HG03045 (cell line): ENCODE measurements around the gene PPM1H.
A peak's percentile ranks its signal among the peaks of the same experiment; 100 is the strongest.

Source experiments
- ATAC-seq: cut with Tn5 transposase; IDR thresholded peaks from one replicate; pipeline ENCODE4 v1.9.1; 2021; ENCODE audit warnings: mild to moderate bottlenecking, moderate library complexity; ENCODE audit not compliant: unreplicated experiment

Gene PPM1H

DNA sequence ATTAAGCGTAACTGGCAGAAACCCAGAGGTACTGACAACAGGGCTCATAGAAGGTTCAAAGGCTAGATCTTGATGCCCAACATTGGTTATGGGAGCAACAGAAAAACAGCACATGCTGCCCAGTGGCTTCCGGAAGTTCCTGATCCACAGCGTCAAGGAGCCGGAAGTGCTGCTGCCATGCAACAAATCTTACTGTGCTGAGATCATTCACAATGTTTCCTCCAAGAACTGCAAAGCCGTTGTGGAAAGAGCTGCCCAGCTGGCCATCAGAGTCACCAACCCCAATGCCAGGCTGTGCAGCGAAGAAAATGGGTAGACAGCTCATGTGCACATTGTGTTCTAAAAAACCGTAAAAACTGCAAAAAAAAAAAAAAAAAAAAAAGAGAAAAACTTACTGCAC lies 276.0 kb downstream of the PPM1H start:
- no peak for ATAC-seq

DNA sequence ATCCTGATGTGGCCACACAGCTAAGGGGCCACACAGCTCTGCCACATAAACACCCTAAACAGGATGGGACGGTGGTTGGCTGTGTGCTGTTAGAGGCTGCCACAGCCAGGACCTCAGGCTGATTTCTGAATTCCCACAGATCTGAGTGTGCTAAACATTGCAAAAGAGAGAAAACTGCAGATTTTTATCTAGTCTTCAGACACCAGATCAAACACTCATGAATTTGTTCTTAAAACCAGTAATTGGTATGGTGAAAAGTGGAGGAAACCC lies 277.7 kb downstream of the PPM1H start:
- no peak for ATAC-seq

- no peak for ATAC-seq
Observed at GRCh38 chr12:62656591-62657362, 278.2 kb downstream of the PPM1H start.

- no peak for ATAC-seq
Observed at GRCh38 chr12:62655666-62656151, 279.2 kb downstream of the PPM1H start.

DNA sequence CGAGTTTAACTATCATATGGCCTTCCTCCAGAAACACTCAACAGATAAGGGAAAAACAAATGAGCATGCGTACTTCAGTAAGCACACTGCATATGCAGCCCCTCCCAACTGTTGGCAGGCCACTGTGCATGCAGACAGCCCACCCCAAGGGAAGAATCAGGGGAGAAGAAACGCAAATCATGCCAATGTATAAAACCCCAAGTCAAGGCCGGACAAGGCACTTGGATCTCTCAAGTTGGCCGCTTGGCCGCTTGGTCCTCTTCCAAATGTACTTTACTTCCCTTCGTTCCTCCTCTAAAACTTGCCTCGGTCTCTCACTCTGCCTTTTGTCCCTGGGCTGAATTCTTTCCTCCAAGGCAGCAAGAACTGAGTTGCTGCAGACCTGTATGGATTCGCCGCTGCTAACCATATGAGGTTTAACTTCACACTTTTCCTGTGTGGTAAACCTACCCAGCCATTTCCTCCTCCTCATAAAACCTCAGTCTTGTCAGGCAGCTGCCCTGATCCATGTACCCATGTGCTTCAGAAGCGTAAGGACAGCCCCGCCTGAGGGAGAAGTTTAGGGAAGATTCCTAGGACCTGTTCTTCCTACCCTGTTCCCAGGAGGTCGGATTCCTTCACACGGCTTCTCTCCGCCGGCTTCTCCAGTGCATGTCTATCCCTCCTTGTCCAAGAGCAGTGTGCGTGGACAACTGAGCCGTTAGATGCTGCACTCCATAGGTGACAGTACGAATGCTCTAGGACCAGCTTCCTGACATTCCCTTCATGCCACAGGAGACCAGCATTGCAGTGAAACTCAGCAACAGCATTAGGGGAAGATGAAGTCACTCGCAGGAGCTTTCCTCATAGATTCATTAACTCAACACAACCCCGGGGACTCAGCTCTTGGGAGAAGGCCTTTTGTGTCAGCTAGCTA lies 280.4 kb downstream of the PPM1H start:
- ATAC-seq: no peak

DNA sequence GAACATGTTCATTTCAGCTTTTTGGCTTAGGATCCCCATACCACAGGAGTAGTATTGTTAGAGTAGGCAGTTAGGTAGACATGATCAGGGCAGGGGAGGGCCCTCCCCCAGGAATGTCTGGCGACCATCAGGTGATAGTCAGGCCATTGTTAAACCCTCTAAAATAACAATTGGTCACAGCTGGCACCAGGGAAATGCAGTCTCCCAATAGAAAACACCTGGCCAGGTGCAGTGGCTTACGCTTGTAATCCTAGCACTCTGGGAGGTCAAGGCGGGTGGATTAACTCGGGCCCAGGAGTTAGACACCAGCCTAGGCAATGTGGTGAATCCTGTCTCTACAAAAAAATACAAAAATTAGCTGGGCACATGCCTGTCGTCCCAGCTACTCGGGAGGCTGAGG lies 281.2 kb downstream of the PPM1H start:
- ATAC-seq: no peak

DNA sequence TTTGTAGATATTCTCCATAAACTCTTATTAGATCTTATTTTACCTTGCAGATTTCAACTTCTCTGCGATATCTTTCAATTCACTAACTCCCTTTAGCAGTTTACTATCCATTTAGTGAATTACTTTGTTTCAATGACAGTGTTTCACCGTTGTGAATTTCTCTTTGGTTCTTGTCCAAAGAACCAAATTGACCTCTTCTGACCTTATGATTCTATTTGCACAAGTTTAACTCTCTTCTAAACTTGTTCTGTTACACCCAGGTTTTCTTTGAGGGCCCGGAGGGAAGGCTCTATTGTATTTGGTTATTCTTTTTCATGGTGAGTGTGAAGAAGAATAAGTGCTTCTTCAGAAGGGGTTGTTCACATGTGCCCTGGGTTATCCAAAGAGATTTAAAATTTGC lies 281.6 kb downstream of the PPM1H start:
- no peak for ATAC-seq

DNA sequence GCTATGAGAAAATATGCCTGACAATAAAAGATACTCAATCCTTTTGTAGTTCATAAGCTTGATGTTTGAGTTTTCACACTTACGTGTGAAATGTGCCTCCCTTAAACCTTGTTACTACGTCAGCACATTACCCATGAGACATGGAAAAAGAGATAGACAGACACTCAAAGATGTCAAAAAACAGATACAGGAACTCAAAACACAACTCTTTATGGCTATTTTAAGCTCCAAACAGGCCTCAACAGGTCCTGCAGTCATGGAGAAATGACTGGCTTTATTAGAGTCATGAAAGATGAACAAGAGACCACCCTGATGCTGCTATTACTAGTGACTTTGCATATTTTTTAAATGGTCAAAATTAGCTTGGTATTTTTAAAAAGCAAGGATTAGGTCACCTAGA lies 283.8 kb downstream of the PPM1H start:
- no peak for ATAC-seq

DNA sequence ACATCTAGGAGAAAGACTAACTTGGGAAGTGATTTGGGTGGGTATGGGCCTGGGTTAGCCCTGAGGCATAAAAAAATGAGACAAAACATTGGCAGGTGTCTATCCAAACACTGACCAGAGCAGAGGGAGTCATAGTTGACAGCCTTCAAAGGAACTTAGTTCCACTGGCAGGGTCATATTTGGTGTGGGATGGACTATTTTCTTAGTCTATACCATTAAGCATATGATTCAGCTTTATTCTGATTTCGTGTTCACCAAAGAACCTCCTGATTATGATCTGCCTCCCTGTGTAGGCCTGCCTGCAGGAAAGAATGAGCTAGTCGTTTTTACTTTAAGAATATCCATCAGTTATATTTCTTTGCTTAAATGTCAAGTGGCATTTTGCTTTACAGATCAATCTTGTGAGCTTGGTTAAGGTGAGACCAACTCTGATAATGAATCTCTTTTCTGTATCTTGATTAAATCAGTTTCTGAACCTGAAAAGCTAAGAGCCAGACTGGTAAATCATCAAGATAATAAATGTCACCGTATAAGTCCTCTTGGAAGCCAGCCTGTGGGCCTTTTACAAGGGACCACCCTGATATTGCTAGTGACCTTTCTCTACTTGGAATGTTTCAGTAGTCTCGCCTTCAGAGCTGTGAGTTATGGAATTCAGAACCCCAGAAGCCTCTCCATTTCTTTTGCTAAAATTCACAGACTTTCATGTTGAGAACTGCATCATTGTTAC lies 285.4 kb downstream of the PPM1H start:
- no peak for ATAC-seq

DNA sequence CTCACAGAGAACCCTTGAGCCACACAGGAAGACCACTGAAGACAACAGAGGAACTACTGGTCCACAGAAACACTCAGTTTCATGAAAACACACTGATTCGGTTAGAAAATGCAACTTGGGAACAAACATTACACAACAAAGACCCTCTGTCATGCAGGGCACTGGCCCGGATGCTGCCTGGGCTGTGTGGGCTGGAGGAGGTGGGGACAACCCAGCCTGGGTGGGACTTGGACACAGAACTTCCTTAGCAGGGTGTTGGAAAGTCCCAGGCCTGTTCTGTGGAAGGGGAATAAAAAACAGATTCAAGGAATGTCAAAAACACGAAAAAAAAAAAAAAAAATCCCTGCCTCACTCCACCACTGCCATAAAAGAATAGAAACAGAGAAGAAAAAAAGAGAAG lies 287.4 kb downstream of the PPM1H start:
- ATAC-seq: no peak

DNA sequence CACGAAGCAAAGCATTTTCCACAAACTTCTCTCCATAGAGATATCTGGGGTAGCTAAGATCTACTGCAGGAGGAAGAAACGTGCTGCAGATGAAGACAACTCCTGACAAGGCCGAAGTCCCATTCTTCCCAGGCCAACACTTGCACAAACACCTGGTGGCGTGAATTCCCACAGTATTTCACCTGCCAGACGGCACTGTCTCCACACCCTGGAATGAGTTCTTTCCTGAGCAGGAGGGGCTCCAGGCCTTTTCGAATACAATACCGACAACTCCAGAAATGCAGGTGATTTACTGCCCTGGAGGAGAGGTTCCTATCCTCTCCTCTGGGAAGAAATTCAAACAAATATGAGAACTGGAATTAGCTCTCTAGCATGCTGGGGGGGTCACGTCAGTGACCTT lies 288.4 kb downstream of the PPM1H start:
- ATAC-seq: no peak

DNA sequence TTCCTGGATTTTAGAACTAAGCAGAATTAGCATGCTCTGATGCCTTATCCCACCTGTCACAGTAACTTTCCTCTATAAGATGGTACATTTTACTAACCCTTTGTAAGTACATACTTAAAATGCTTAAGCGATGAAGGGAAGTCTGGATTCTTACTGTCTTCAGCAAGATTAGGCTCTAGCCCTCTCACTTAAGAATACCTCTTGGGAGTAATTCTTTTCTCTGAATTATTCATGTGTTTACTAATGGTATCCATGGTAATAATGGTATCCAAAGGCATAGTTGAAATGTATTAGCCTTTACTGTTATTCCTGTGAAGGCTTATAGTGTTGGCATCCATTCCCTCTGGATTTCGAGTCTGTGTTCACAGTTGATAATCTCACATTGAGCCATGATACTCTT lies 291.5 kb downstream of the PPM1H start:
- ATAC-seq: no peak

DNA sequence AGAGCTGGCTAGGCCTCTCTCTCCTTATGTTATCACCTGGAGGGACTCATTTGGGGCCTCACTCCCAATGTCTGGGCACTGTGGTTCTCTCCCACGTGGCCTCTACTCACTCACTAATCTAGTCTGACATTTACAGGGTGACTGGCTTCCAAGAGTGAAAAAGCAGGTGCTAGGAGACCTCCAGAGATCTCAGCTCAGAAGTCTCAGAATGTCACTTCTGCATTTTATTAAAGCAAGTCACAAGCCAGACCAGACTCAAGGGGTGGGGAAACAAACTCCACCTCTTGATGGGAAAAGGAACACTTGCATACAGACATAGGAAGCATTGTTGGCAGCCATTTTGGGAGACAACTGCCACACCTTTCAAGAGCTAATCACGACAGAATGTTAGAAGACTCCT lies 292.5 kb downstream of the PPM1H start:
- ATAC-seq: no peak

DNA sequence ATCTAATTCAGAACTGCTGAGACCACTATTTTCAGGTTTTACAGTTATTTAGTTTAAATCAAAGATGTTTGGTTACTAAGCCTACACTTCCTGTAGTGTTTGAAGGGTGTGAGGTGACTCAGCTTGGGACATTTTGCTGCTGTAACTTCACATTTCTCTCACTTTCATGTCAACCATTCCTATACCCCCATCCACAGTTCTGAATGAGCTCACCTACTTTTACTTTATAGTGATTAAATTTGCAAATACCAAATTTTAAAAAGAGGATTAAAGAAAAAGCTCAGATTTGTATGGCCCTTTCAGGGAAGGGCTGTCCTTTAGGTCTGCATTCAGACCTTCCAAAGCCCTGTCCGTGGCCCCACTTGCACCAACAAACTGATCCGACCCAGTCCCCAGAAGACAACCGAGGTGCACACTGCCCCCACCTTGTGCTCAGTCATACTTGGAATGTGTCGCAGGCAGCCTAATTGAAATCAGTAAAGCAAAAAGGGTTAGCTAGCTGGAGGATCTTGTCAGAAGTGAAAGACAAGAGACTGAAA lies 294.0 kb downstream of the PPM1H start:
- ATAC-seq: peak; percentile 76

- ATAC-seq: no peak
Observed at GRCh38 chr12:62637679-62638078, 297.3 kb downstream of the PPM1H start.

DNA sequence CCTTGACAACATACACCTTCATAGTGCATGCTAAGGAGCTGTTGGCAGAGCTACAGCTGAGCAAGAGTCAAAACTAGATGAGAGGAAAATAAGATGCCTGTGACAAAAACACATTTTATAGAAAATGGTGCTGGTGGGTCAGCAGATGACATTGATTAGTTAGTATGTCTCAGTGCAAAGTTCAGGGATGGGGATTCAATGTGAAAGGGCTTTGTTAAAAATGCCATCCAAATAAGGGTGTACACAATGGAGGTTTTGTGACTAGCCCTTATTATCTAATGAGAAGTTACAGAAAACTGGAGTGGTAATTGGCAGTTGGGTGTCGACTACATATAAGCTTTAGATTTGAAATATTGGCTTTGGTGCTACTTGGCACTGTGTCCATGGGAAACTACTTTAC lies 299.3 kb downstream of the PPM1H start:
- ATAC-seq: no peak

- peak; percentile 40 for ATAC-seq
Observed at GRCh38 chr12:62632411-62632918, 302.5 kb downstream of the PPM1H start.

GRCh38 chr12:62631471-62632410 lies 303.2 kb downstream of the PPM1H start:
- ATAC-seq: peak; percentile 59

DNA sequence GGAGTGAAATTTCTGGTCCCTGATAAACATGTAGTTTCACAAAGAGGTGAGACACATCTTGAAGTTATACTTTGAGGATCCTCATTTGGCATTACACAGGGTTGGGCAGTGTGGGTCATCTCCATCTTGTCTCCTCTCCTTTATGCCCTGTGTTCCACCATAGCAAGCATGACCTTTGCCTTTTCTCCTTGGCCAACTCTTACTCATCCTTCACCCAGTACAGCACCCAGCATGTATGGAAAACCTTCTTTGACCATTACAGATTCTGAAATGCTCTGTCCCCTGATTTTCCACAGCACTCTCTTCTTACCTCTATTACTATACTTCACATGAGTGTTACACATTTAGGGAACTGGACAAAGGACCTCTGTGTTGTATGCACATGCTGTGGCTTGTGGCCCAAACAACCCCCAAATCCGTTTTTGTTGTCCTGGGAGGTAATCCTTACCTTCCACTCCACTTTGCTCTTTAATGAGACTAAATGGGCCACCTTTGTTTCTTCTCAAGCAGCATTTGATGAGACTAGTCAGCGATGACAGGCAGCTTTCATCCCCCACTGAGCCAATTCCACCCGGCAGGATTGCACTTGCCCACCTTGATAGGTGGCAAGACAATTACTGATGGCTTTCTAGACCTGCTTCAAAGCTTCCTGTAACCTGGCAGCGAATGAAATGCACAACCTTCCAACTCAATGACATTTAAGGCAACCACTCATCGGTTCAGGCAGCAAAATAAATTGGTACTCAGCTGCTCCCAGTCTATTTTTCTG lies 304.8 kb downstream of the PPM1H start:
- ATAC-seq: no peak
